GM19372 (cell line): ENCODE measurements around the gene C18orf63.
"Not testable (repeated sequence)": the region's sequence is repeated elsewhere in the genome, so short reads cannot be mapped to it uniquely, and the experiment has no call there.

Experiments
- ATAC-seq: cut with Tn5 transposase; IDR thresholded peaks from one replicate; pipeline ENCODE4 v1.9.1; 2021; ENCODE audit warnings: mild to moderate bottlenecking, low read depth, moderate library complexity; ENCODE audit not compliant: unreplicated experiment

C18orf63 gene

DNA sequence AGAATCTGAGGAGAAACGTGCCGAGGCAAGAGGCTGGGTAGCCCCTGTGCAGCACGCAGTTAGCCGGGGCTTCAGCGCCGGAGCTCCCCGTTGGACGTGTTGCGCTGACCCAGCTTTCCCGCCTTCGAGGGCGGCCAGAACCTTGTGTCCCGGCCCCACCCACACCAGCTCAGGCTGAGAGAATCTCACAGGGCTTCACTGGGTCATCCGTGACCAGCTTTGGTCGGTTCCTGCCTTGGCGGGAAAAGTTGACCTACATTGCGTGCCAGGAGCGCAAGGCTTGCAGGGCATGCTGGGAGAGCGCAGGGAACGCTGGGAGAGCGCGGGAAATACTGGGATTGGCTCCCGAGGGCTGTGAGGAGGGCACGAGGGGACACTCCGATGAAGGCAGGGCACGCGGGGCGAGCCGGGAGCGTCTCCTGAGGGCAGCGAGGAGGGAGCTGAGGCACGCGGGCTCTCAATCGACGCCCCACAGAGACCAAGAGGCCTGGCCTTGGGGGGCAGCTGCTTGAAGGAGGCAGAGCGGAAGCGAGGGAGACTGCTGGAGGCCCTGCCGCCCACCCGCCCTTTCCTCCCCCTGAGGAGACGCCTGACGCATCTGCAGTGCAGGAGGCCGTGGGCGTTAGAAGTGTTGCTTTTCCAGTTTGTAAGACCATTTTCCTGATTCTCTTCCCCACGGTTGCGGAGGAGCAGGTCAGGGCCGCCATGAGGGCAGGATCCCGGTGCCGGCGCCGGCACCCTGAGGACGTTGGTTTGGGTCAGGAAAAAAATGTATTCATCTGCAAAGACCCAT lies at the start of gene C18orf63:
C18orf63 (plus strand) TSS at position 376 of the 793 bp plus-strand sequence. CDS start 2,027 bp downstream, outside the sequence.
- ATAC-seq, result no peak

- ATAC-seq, result no peak
Observed at GRCh38 chr18:74266161-74266560, 49.5 kb upstream of the C18orf63 start.

GRCh38 chr18:74268175-74268574 lies 47.5 kb upstream of the C18orf63 start:
- ATAC-seq, result no peak

DNA sequence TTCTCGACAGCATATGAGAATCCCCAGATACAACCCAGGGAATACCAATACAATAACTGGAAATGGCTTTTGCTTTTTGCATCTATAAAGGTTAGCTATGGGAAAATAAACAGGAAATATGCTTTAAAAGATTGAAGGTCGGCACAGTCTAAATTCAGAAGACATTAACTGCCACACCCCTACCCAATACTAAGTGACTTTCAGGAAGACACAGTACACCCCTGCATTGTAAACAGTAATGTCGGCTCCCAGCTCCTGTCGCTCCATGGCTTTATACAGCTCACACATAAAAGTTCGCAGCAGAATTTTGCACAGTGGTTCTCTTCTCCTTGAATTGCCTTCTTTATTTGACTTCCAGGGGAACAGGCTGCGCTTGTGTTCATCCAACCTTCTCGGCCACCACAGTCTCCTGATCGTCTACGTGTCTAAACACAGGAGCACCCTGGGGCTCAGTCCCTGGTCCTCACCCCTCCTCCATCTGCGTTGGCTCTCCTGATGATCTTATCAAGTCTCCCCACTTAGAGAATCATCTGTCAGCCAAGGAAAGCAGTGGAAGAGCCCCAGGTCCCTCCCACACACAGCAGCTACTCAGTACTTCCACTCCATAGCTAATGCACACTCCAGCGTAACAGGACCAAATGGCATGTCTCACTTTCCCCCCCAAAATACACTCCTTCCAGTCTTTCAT lies 46.6 kb upstream of the C18orf63 start:
- ATAC-seq, result no peak

GRCh38 chr18:74271635-74272034 lies 44.0 kb upstream of the C18orf63 start:
- no peak for ATAC-seq

DNA sequence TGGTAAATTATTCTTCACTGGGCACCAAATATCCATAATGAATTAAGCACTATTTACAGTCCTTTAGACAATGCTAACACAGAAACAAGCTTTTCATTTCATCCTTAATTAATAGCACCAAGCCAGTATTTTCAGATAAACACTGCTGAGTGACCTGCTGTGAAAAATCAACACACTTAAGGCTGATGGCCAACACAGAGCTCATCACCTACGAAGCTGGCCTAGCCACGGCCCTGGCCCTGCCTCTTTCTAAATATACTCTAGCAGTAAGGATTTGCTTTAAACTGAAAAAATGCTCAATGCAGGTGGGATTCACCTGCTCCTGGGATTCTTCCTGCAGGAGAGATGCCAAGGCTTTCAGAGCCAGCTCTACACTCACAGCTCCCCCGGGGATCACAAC lies 42.2 kb upstream of the C18orf63 start:
- no peak for ATAC-seq

DNA sequence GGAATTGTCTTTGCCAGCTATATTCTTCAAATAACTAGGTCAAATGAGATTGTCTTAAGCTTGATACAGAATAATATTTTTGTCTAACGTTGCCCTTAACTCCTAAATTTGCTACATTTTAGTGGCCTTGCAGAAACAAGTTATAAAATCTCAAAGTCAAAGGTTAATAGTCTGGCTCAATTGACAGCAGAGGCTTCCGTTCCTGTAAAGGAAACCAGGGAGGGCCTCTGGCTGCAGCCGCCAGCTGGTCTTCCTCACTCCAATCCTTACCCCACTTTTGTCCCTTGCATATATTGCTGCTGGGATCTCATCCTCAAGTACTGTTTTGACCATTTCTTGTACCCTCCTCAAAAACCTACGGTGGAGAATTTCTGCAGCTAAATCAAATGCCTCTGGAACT lies 40.9 kb upstream of the C18orf63 start:
- ATAC-seq, result no peak

GRCh38 chr18:74275736-74276135 lies 39.9 kb upstream of the C18orf63 start:
- ATAC-seq, result no peak

GRCh38 chr18:74276609-74277008 lies 39.0 kb upstream of the C18orf63 start:
- no peak for ATAC-seq

DNA sequence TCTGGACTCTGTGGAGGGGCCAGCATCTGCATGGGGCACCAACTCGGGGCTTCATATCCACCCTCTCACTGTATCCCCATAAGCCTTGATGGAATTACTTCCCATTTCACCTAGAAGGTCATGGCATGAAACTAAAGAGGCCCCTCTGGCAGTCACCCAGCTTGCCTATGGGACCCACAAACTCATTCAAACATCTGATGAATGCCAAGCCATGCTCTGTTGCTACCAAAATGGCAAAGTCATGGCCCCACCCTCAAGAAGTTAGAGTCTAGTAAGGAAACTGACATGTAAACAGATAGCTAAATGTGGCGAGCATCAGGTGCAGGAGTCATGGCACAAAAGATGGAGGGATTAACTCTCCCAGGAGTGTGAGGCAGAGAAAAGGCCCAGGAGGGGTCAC lies 38.3 kb upstream of the C18orf63 start:
- ATAC-seq, result no peak

DNA sequence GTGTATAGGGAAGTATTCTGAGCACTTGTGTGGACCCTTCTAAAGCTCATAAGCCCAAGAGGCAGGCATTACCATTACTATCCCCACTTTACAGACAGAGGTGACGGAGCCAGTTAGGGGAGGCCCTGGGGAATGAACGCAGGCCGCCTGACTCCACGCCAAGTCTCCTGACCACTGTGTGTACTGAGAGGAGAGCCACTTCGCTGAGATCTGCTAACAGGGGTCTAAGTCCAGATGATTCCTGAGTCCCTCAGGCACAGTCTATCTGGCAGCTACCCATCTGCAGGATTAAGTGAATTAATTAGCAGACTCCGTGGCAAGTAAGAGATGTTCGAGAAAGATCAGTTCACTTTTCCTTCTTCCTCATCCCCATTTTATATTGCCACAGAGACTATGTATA lies 37.6 kb upstream of the C18orf63 start:
- no peak for ATAC-seq

- ATAC-seq, result no peak
Observed at GRCh38 chr18:74278983-74279382, 36.7 kb upstream of the C18orf63 start.

GRCh38 chr18:74281011-74281979 lies 34.3 kb upstream of the C18orf63 start:
- no peak for ATAC-seq

GRCh38 chr18:74281980-74282754 lies 33.5 kb upstream of the C18orf63 start:
- ATAC-seq, result no peak

DNA sequence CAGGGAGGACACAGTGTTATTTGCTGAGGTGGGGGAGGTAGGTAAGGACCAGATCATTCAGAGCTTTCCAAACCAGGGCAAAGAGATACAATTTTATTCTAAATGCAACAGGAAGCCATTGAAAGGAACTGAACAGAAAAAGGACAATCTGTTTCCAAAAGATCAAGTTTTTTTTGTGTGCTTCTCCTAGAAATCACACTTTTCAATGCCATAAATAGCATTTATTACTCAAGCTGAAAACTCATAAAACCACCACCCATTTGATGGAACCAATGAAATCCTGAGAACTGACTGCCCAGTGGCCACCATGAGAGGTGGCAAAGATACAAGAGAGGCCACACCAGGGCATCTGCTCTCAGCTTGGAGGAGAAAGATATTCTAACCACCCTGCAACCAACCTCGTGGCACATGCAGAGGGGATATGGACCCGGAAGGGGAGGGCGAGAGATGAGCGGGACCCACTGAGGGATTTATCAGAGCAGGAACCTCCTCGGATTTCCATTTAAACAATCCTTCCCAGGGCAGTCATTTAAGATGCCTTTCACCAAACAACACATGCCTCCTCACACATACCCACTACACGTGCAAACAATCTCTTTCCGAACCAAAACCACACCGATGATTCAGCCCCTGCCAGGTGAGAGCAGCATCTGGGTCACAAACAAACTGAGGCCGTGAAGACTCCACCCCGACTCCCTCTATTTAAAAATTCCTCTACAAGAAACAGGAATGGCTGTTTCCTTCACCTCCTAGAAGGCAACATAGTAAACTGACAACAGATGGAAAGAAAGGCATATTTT lies 32.7 kb upstream of the C18orf63 start:
- ATAC-seq, result no peak

DNA sequence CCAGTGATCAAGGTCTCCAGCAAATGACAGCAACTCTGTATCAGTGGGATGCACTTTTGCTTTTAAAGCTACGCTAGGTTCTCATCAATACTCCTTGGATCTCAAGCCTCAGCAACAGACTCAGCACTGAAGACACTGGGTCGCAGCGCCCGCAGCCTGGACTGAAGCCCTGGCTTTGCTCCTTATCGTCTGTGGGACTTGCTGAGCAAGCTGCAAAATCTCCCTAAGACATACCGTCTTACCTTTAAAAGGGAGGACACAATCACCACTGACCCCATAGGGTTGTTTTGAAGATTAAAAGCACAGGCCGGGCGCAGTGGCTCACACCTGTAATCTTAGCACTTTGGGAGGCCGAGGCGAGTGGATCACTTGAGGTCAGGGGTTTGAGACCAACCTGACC lies 32.0 kb upstream of the C18orf63 start:
- no peak for ATAC-seq

DNA sequence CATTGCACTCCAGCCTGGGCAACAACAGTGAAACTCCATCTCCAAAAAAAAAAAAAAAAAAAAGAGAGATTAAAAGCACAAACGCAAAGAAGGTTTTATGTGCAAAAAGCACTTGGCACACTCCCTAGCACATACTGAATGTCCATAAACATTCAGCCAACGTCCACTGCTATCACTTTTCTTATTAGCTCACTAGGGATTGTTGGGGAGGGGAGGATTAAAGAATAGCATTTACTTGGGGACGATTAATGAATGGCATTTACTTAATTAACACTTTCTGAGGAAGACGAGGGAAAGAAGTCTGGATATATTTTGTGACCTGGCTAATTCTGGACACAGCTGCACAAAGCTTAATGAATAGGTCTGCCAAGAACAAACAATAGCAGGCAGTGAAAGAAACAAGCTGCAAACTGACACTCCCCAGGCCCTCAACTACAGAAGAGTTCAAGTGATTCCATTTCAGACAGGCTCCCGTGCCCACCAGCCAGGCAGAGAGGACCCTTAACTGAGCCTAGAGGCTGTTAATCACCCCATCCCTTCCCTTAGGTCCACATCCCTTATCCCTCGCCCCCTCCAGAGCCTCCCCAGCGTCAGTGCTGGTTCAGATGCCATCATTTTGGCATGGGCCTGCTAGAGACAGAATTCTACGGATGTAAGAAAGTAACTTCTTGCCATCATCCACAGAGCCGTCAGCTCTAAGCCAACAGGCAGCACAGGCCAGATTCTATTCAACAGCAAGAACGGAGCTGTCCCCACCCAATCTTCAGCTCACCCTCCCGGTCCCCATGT lies 31.3 kb upstream of the C18orf63 start:
- ATAC-seq, result no peak

- ATAC-seq, result no peak
Observed at GRCh38 chr18:74284980-74285355, 30.7 kb upstream of the C18orf63 start.

- ATAC-seq, result not testable (repeated sequence)
Observed at GRCh38 chr18:74285583-74285982, 30.1 kb upstream of the C18orf63 start.
